HG02938 (cell line): ENCODE results near the gene USH2A.

Source experiments
- ATAC-seq: cut with Tn5 transposase; IDR thresholded peaks from one replicate; pipeline ENCODE4 v1.9.1; 2021; ENCODE audit warnings: mild to moderate bottlenecking, moderate library complexity; ENCODE audit not compliant: unreplicated experiment

USH2A gene

GRCh38 chr1:216281757-216282156, 141.5 kb downstream of the USH2A start:
- ATAC-seq: no peak

GRCh38 chr1:216270086-216270773, 153.0 kb downstream of the USH2A start:
- no peak for ATAC-seq

GRCh38 chr1:216261631-216262030, 161.6 kb downstream of the USH2A start:
- ATAC-seq: no peak

GRCh38 chr1:216258856-216259255, 164.4 kb downstream of the USH2A start:
- ATAC-seq: no peak

GRCh38 chr1:216258386-216258785, 164.9 kb downstream of the USH2A start:
- ATAC-seq: no peak

- no peak for ATAC-seq
Observed at GRCh38 chr1:216250861-216251260, 172.4 kb downstream of the USH2A start.

GRCh38 chr1:216248628-216249027, 174.6 kb downstream of the USH2A start:
- no peak for ATAC-seq

GRCh38 chr1:216247937-216248336, 175.3 kb downstream of the USH2A start:
- ATAC-seq: no peak

GRCh38 chr1:216246577-216247203, 176.6 kb downstream of the USH2A start:
- no peak for ATAC-seq

- no peak for ATAC-seq
Observed at GRCh38 chr1:216238844-216239243, 184.4 kb downstream of the USH2A start.

- ATAC-seq: no peak
Observed at GRCh38 chr1:216237927-216238542, 185.2 kb downstream of the USH2A start.

- no peak for ATAC-seq
Observed at GRCh38 chr1:216224233-216224632, 199.0 kb downstream of the USH2A start.

GRCh38 chr1:216223486-216223885, 199.8 kb downstream of the USH2A start:
- ATAC-seq: no peak

- ATAC-seq: no peak
Observed at GRCh38 chr1:216222288-216222687, 201.0 kb downstream of the USH2A start.

- peak; percentile 100 for ATAC-seq
Observed at GRCh38 chr1:216221260-216221700, 202.0 kb downstream of the USH2A start.

- ATAC-seq: no peak
Observed at GRCh38 chr1:216216305-216216704, 206.9 kb downstream of the USH2A start.

GRCh38 chr1:216215169-216215568, 208.1 kb downstream of the USH2A start:
- no peak for ATAC-seq

GRCh38 chr1:216212826-216213225, 210.4 kb downstream of the USH2A start:
- ATAC-seq: no peak

GRCh38 chr1:216210081-216210480, 213.2 kb downstream of the USH2A start:
- ATAC-seq: no peak

GRCh38 chr1:216209125-216209524, 214.1 kb downstream of the USH2A start:
- ATAC-seq: no peak

GRCh38 chr1:216207154-216207553, 216.1 kb downstream of the USH2A start:
- no peak for ATAC-seq

GRCh38 chr1:216205176-216205575, 218.1 kb downstream of the USH2A start:
- no peak for ATAC-seq
